Hypothalamus (tissue), 51 donors: ENCODE results near the gene ITPK1.
"Not testable (repeated sequence)": the region's sequence is repeated elsewhere in the genome, so short reads cannot be mapped to it uniquely, and the experiment has no call there.

Source experiments
- DNase-seq, 51 donors: peaks; one replicate each; lab custom pipeline; 2025; lab: John Stamatoyannopoulos, UW

ITPK1 gene

GRCh38 chr14:93132472-93133065 is 16.8 kb upstream of the ITPK1 start:
- DNase-seq: peak in 12 of 51 donors; percentile 6 to 51 (median 13)

GRCh38 chr14:93131257-93131820 is 15.6 kb upstream of the ITPK1 start:
- not testable (repeated sequence) for DNase-seq

- DNase-seq: no peak
These were observed 13.2 kb upstream of the ITPK1 start for GRCh38 chr14:93128725-93129459.

- no peak for DNase-seq
These were observed 10.4 kb upstream of the ITPK1 start for GRCh38 chr14:93126111-93126510.

GRCh38 chr14:93122826-93123225 is 7.1 kb upstream of the ITPK1 start:
- no peak for DNase-seq

- no peak for DNase-seq
These were observed 5.5 kb upstream of the ITPK1 start for GRCh38 chr14:93121030-93121834.

GRCh38 chr14:93120517-93120916 is 4.8 kb upstream of the ITPK1 start:
- no peak for DNase-seq

- DNase-seq: no peak
These were observed 1.0 kb upstream of the ITPK1 start for GRCh38 chr14:93116676-93117200.

GRCh38 chr14:93115069-93115820 is 480 bp downstream of the ITPK1 start:
- peak in 50 of 51 donors; percentile 43 to 93 (median 80) for DNase-seq

- DNase-seq: peak in 11 of 51 donors; percentile 37 to 62 (median 52)
These were observed 1.0 kb downstream of the ITPK1 start for GRCh38 chr14:93114713-93115068.

GRCh38 chr14:93114068-93114710 is 1.5 kb downstream of the ITPK1 start:
- DNase-seq: peak in 7 of 51 donors; percentile 16 to 68 (median 19)

GRCh38 chr14:93113678-93114067 is 2.1 kb downstream of the ITPK1 start:
- peak in 5 of 51 donors; percentile 9 to 66 (median 36) for DNase-seq

- peak in 46 of 51 donors; percentile 13 to 91 (median 59) for DNase-seq
These were observed 2.6 kb downstream of the ITPK1 start for GRCh38 chr14:93112891-93113677.

- DNase-seq: not testable (repeated sequence)
These were observed 4.2 kb downstream of the ITPK1 start for GRCh38 chr14:93111541-93111940.

GRCh38 chr14:93110856-93111419 is 4.8 kb downstream of the ITPK1 start:
- DNase-seq: no peak

- no peak for DNase-seq
These were observed 5.9 kb downstream of the ITPK1 start for GRCh38 chr14:93109572-93110481.

- DNase-seq: no peak
These were observed 7.6 kb downstream of the ITPK1 start for GRCh38 chr14:93108105-93108504.
